ENCODE data around the gene HTR3B.

The HTR3B gene

GRCh38 chr11:113989916-113990315, 85.3 kb downstream of the HTR3B start:
- no peak for DNase-seq (ENCODE audit: low read depth, low spot score)

DNA sequence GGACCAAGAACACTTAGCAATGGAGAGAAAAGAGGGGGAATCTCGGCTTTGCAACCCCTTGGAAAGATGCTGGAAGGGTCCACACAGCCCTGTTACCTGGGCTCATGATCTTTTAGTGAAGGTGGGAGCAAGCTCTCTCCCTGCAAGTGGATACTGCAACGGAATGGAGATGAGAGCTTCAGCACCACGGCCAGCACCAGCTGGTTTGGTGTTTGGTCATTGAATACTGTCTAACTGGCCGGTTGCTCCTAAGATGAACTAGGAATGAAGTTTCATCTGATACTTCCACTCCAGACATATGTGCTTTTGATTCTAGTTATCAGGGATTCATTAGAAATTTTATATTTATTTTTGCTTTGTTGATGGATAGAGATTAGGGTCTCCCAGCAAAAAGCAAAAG, 86.6 kb downstream of the HTR3B start:
- peak; percentile 71 for DNase-seq (ENCODE audit: low read depth, low spot score)

DNA sequence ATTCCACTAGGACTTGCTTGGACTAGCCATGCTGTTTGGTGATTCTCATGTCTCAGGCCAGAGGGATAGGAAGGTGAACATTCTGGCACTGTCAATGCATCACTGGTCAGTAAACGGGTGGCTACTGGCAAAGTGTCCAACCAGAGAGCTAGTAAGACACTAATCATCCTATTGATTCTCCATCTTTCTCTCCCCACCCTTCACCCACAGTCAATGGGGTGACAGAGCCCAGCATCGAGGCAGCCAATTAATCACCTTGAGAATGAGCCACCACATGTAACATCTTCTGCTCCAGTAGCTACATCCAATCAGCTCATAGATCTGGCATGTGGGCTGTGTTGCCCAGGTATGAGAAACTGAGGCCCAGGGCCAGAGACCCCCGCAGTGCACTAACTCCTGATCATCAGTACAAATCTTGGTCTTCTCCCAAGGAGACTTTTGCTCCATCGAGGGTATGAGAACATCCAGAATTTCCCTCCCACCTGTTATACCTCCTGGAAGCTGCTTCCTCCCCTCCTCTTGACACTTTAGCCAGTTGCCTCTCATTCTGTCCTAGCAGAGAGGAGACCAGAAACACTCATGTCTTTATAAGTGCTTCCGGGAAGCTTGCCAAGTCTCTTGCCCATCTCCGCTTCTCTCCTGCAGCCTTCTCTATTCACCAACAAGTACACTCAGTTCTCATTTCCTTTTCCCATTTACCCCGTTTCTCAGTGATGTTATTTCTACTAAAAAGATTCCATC, 87.3 kb downstream of the HTR3B start:
- no peak for DNase-seq (ENCODE audit: low read depth, low spot score)

GRCh38 chr11:113992459-113993110, 88.0 kb downstream of the HTR3B start:
- DNase-seq (ENCODE audit: low read depth, low spot score), result no peak

DNA sequence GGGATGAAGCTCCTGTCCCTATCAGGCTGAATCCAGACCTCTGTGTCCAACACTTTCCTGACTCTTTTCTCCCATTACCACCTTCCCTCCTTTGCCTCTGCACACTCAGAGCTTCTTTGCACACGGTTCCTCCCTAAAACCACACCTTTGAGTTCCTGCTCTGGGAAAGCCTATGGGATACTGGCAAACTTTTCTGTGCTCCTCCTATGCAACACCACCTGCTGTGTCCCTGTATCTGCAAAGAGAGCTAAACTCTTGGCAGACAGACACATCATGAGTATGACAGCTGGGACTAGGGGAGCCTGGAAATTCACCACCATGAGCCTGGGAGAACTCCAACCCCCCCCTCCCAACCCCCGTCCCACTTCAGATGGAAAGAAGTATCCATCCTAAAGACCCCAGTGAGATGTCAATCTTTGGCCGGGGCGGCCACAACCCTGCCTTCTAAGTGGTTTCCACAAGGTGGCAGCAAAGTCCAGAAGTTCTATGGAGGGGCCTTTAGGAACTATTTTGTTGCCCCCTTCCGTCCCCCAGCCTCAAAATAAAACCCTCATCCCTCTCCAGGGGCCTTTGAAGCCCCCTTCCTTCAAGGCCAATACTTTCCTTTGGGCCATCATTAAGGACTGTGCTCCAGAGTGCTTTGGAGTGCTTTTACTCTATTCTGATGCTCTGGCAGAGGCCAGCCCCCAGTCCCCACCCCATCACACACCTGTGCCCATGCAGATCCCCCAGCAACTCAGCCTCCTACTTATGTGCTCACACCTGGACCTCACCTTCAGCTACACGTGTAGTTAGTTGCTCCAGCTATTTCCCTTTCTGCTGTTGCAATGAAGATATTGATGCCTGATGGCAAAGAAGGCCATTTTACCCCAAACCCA, 89.7 kb downstream of the HTR3B start:
- peak; percentile 30 for DNase-seq (ENCODE audit: low read depth, low spot score)

All from astrocyte of the hippocampus (primary cell).